BLaER1 (cell line): Measurements from ENCODE around the gene FOXI1.
"Not testable (repeated sequence)": the region's sequence is repeated elsewhere in the genome, so short reads cannot be mapped to it uniquely, and the experiment has no call there.

Source experiments
- H3K27ac ChIP-seq: shearing (Covaris generic); formaldehyde crosslinking; 2 replicates; pipeline ENCODE4 v1.8.1; 2022
- H3K27me3 ChIP-seq: shearing (Covaris generic); formaldehyde crosslinking; 2 replicates; pipeline ENCODE4 v1.8.1; 2022
- H3K36me3 ChIP-seq: shearing (Covaris generic); formaldehyde crosslinking; 2 replicates; pipeline ENCODE4 v1.8.1; 2022
- H3K4me1 ChIP-seq: shearing (Covaris generic); formaldehyde crosslinking; 2 replicates; pipeline ENCODE4 v1.8.1; 2022
- H3K4me2 ChIP-seq: shearing (Covaris generic); formaldehyde crosslinking; 2 replicates; pipeline ENCODE4 v1.8.1; 2022
- H3K4me3 ChIP-seq: shearing (Covaris generic); formaldehyde crosslinking; 2 replicates; pipeline ENCODE4 v1.8.1; 2022
- H3K9ac ChIP-seq: shearing (Covaris generic); formaldehyde crosslinking; 2 replicates; pipeline ENCODE4 v1.8.1; 2022
- H3K9me3 ChIP-seq: shearing (Covaris generic); formaldehyde crosslinking; 2 replicates; pipeline ENCODE4 v1.8.1; 2022
- H4K20me1 ChIP-seq: shearing (Covaris generic); formaldehyde crosslinking; 2 replicates; pipeline ENCODE4 v1.8.1; 2022
- Cebpa-rat ChIP-seq: shearing (Covaris generic); IDR thresholded peaks from 2 replicates; pipeline ENCODE4 v1.8.1; 2022

Gene FOXI1

DNA sequence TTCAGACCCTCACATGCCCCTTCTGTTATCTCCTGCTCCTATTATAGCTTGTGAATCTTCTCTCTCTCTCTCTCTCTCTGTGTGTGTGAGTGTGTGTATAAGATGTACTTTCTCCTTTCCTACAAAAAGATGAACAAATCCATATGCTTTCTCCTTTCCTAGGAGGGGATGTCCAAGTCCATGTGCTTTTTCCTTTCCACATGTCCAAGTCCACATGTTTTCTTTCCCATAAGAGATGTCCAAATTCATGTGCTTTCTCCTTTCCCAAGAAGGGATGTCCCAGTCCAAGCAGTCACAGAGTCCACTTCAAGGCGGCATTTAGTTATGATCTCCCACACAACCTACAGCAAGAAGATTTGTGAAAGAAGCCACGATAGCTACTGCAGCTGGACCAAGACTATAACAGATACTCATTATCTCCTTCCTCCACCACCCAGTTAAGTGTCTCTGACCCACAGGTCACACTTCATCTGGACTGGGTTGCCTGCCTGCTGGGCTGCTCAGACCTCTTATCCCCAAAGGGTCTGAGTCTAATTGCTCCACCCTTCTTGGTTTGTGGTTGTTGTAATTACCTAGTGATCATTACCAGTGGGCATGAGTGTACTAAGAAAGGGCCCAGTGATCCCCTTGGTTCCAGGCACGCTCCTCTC, 18.4 kb upstream of the FOXI1 start:
- H3K9ac ChIP-seq, result no peak overlapping the region
- no peak overlapping the region for H3K4me2 ChIP-seq
- H3K36me3 ChIP-seq, result peaks cover 40% of the 10 kb centered on the region
- no peak for TF ChIP-seq Cebpa-rat
- H3K27me3 ChIP-seq, result no peaks in the 10 kb centered on the region
- H3K27ac ChIP-seq, result no peak overlapping the region
- no peaks in the 10 kb centered on the region for H3K9me3 ChIP-seq
- no peak overlapping the region for H3K4me3 ChIP-seq
- H4K20me1 ChIP-seq, result no peaks in the 10 kb centered on the region
- H3K4me1 ChIP-seq, result no peaks in the 10 kb centered on the region

DNA sequence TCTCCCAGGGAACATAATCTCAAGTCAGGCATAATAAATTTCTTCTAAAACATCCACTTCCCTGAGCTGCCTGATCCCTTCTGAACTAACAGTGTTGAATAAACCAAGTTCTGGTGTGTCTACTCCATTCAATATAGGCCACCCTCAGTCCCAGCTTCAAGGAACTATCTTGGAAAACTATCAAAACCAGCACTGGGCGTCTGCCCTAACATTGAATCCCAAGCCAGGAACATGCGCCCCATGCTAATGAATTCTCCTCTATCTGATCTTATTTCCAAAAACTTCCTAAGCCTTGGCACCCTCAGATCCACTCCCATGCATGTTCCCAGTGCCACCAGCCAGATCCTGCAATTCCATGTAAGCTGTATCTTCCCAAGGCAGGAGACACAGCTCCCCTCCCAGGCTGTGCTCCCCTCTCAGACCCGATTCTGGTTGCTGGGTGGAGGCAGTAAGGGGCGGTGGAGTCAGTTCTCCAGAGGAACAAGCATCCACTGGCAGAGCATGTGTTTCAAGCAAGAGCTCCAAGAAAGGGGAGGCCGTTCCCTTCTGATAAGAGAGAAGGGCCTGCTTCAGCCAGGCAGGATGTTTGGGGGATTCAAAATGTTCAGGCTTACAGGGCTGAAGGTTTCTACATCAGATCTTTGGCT, 13.1 kb upstream of the FOXI1 start:
- no peak overlapping the region for H3K4me3 ChIP-seq
- no peaks in the 10 kb centered on the region for H3K9me3 ChIP-seq
- no peaks in the 10 kb centered on the region for H3K36me3 ChIP-seq
- no peak overlapping the region for H3K27ac ChIP-seq
- no peaks in the 10 kb centered on the region for H3K27me3 ChIP-seq
- H4K20me1 ChIP-seq, result no peaks in the 10 kb centered on the region
- H3K9ac ChIP-seq, result no peak overlapping the region
- H3K4me1 ChIP-seq, result peaks cover under 1% of the 10 kb centered on the region; the same call in 1 of the 2 replicates
- TF ChIP-seq Cebpa-rat, result no peak
- H3K4me2 ChIP-seq, result no peak overlapping the region

DNA sequence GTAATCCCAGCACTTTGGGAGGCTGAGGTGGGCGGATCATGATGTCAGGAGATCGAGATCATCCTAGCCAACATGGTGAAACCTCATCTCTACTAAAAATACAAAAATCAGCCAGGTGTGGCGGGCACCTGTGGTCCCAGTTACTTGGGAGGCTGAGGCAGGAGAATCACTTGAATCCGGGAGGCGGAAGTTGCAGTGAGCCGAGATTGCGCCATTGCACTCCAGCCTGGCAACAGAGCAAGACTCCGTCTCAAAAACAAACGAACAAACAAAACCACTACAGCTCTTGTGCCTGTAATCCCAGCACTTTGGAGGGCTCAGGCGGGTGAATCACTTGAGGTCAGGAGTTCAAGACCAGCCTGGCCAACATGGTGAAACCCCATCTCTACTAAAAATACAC, 11.4 kb upstream of the FOXI1 start:
- not testable (repeated sequence) for H3K9me3 ChIP-seq, H3K27ac ChIP-seq, H3K4me1 ChIP-seq, H3K36me3 ChIP-seq, H3K27me3 ChIP-seq, H3K4me2 ChIP-seq, H3K9ac ChIP-seq, H3K4me3 ChIP-seq, H4K20me1 ChIP-seq

- Histone ChIP-seq H3K4me2 (no peak overlapping the region), H4K20me1 (no peaks in the 10 kb centered on the region)
Observed at GRCh38 chr5:170095646-170096045, 10.1 kb upstream of the FOXI1 start.

GRCh38 chr5:170097934-170098333, 7.8 kb upstream of the FOXI1 start:
- no peak overlapping the region for H3K27ac ChIP-seq
- 0 out of 2 replicates have a peak overlapping the region, but pooled peaks have one; percentile 7 for H3K4me2 ChIP-seq
- TF ChIP-seq Cebpa-rat, result no peak
- H3K4me1 ChIP-seq, result peaks cover 8% of the 10 kb centered on the region
- no peaks in the 10 kb centered on the region for H4K20me1 ChIP-seq
- H3K36me3 ChIP-seq, result no peaks in the 10 kb centered on the region
- no peaks in the 10 kb centered on the region for H3K27me3 ChIP-seq
- H3K9me3 ChIP-seq, result no peaks in the 10 kb centered on the region
- no peak overlapping the region for H3K4me3 ChIP-seq
- no peak overlapping the region for H3K9ac ChIP-seq

More at GRCh38 chr5:170095646-170096045, 10.1 kb upstream of the FOXI1 start:
- H3K4me3 ChIP-seq, result no peak overlapping the region
- H3K4me1 ChIP-seq, result peaks cover 8% of the 10 kb centered on the region
- no peak for TF ChIP-seq Cebpa-rat
- H3K27me3 ChIP-seq, result no peaks in the 10 kb centered on the region
- H3K9me3 ChIP-seq, result no peaks in the 10 kb centered on the region
- no peaks in the 10 kb centered on the region for H3K36me3 ChIP-seq
- H3K9ac ChIP-seq, result no peak overlapping the region
- H3K27ac ChIP-seq, result no peak overlapping the region

DNA sequence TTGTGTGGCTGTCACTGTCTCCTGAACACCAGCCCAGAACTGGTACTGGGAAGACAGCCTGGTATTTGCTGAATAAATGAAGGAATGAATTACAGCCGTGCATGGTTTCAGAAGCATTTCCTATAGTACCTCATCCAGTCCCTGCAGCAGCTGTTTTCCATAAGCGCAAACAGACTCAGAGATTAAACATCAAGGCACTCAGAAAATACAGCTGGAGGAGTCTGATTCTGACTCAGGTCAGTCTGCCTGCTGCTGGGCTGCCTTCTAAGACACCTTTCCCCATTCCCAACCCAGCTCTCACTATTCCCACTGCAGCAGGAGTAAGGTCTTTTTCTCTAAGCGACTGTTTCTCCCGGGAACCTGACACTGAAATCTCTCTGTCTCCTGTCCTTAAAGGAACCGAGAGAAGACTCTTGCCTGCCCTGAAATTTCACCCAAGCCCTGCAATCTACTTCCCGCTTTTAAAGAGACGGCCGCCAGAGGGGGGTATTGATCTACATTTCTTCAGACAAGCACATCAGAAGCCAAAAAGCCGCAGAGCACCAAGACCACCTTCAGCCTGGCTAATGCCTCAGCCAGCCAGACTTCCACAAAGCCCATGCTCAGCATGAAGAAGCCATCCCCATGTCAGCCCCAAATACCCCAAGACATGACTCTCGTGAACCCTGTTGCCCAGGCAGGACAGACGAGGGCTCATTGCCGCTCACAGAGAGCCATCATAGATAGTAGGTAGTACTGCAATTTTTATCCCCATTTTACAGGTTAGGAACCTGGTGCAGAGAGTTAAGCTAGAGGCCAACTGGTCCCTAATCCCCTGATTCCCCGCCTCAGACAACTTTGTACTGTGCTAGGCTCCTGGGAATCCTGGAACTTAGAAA, 5.4 kb upstream of the FOXI1 start:
- no peak overlapping the region for H3K27ac ChIP-seq
- H3K4me2 ChIP-seq, result no peak overlapping the region
- peaks cover 8% of the 10 kb centered on the region for H3K4me1 ChIP-seq
- no peaks in the 10 kb centered on the region for H3K9me3 ChIP-seq
- H3K27me3 ChIP-seq, result no peaks in the 10 kb centered on the region
- H3K4me3 ChIP-seq, result no peak overlapping the region
- H3K36me3 ChIP-seq, result no peaks in the 10 kb centered on the region
- no peak overlapping the region for H3K9ac ChIP-seq
- no peaks in the 10 kb centered on the region for H4K20me1 ChIP-seq
- TF ChIP-seq Cebpa-rat, result no peak

- H3K9me3 ChIP-seq, result no peaks in the 10 kb centered on the region
Observed at GRCh38 chr5:170103447-170103846, 2.2 kb upstream of the FOXI1 start.

GRCh38 chr5:170104299-170104698, 1.4 kb upstream of the FOXI1 start:
- no peaks in the 10 kb centered on the region for H3K36me3 ChIP-seq
- H3K27me3 ChIP-seq, result no peaks in the 10 kb centered on the region
- H3K4me1 ChIP-seq, result peaks cover 14% of the 10 kb centered on the region
- no peak overlapping the region for H3K4me2 ChIP-seq
- H3K4me3 ChIP-seq, result no peak overlapping the region
- no peak overlapping the region for H3K27ac ChIP-seq
- H4K20me1 ChIP-seq, result no peaks in the 10 kb centered on the region
- H3K9me3 ChIP-seq, result no peaks in the 10 kb centered on the region
- H3K9ac ChIP-seq, result no peak overlapping the region
- no peak for TF ChIP-seq Cebpa-rat

More at GRCh38 chr5:170103447-170103846, 2.2 kb upstream of the FOXI1 start:
- H3K4me3 ChIP-seq, result no peak overlapping the region
- TF ChIP-seq Cebpa-rat, result no peak
- no peaks in the 10 kb centered on the region for H3K27me3 ChIP-seq
- H3K27ac ChIP-seq, result no peak overlapping the region
- peaks cover 9% of the 10 kb centered on the region for H3K4me1 ChIP-seq
- no peaks in the 10 kb centered on the region for H4K20me1 ChIP-seq
- no peak overlapping the region for H3K4me2 ChIP-seq
- H3K9ac ChIP-seq, result no peak overlapping the region
- H3K36me3 ChIP-seq, result no peaks in the 10 kb centered on the region

- H3K27me3 ChIP-seq, result no peaks in the 10 kb centered on the region
- TF ChIP-seq Cebpa-rat, result no peak
- H3K27ac ChIP-seq, result no peak overlapping the region
- H3K9ac ChIP-seq, result no peak overlapping the region
- no peaks in the 10 kb centered on the region for H3K36me3 ChIP-seq
- no peaks in the 10 kb centered on the region for H4K20me1 ChIP-seq
- H3K4me1 ChIP-seq, result peaks cover 18% of the 10 kb centered on the region
- no peak overlapping the region for H3K4me2 ChIP-seq
- no peak overlapping the region for H3K4me3 ChIP-seq
- H3K9me3 ChIP-seq, result no peaks in the 10 kb centered on the region
Observed at GRCh38 chr5:170104710-170105109, 987 bp upstream of the FOXI1 start.

DNA sequence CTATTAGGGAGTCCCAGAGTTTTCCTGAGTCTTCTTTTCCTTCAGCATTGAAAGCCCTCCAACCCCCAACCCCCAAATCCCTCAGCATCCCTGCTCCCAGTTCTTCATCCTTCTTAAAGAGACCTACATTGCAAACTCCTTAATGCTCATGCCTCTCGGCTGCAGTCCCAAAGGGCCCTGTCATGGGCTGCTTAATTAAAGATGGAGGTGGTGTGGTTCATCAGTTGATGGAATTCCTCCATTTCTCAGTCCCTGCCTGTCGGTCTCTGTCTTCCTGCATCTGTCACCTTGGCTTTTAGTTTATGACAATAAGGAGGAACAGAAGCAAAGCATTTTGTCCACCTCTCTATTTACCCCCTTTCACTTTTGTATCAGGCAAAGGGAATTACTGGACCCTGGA, 2.0 kb downstream of the FOXI1 start:
- H3K27ac ChIP-seq, result no peak overlapping the region
- no peak overlapping the region for H3K4me3 ChIP-seq
- H3K27me3 ChIP-seq, result no peaks in the 10 kb centered on the region
- H4K20me1 ChIP-seq, result no peaks in the 10 kb centered on the region
- no peaks in the 10 kb centered on the region for H3K36me3 ChIP-seq
- TF ChIP-seq Cebpa-rat, result no peak
- no peaks in the 10 kb centered on the region for H3K9me3 ChIP-seq
- peaks cover 18% of the 10 kb centered on the region for H3K4me1 ChIP-seq
- H3K4me2 ChIP-seq, result peak overlapping the region; percentile 24
- no peak overlapping the region for H3K9ac ChIP-seq
